ENCODE data around the gene LEKR1.

The LEKR1 gene

DNA sequence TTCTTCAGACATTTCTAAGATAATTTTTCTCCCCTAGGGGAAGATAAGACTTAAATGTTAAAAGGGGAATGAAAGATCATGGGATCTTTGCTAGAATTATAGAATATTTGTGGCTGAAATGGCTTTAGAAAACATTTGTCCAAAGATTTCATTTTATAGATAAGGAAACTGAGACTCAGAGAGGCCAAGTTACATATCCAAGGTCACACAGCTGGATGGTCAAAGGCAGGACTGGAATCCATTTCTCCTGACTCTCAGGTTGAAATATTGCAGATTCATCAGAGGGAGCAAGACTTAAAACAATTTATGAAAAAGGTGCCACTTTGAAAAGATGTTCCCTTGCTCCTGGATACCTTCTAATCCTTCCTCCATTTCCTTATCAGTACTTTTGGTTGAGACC lies 19.5 kb upstream of the LEKR1 start:
- TF ChIP-seq, protein P1, sequence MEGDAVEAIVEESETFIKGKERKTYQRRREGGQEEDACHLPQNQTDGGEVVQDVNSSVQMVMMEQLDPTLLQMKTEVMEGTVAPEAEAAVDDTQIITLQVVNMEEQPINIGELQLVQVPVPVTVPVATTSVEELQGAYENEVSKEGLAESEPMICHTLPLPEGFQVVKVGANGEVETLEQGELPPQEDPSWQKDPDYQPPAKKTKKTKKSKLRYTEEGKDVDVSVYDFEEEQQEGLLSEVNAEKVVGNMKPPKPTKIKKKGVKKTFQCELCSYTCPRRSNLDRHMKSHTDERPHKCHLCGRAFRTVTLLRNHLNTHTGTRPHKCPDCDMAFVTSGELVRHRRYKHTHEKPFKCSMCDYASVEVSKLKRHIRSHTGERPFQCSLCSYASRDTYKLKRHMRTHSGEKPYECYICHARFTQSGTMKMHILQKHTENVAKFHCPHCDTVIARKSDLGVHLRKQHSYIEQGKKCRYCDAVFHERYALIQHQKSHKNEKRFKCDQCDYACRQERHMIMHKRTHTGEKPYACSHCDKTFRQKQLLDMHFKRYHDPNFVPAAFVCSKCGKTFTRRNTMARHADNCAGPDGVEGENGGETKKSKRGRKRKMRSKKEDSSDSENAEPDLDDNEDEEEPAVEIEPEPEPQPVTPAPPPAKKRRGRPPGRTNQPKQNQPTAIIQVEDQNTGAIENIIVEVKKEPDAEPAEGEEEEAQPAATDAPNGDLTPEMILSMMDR (conservative IDR thresholded peaks at IDR 0.05; ENCODE audit: low read depth, low read length) = no peak
- H3K4me3 ChIP-seq (ENCODE audit: low read length) = no peak overlapping the region
- no peak for DNase-seq (ENCODE audit: low read depth)

DNA sequence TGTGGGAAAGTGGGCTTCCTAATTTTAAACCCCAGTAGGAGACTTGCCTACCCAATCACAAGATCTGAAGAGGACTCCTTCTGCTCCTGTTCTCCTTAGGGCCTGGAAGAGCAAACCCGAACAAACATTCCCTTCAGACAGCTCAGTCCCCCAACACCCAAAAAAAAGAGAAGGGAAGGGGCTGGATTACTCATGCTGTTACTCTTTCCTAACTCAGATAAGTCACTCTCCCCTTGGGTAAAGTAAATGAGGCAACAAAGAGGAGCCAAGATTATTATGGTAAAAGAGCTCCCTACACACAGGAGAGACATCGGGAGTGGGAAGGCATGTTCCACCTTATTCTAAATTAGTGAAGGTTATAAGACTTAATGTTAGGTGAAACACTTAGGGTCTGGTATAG lies 18.1 kb upstream of the LEKR1 start:
- TF ChIP-seq, protein P1 (conservative IDR thresholded peaks at IDR 0.05; ENCODE audit: low read depth, low read length) = no peak
- no peak overlapping the region for H3K4me3 ChIP-seq (ENCODE audit: low read length)
- no peak for DNase-seq (ENCODE audit: low read depth)

DNA sequence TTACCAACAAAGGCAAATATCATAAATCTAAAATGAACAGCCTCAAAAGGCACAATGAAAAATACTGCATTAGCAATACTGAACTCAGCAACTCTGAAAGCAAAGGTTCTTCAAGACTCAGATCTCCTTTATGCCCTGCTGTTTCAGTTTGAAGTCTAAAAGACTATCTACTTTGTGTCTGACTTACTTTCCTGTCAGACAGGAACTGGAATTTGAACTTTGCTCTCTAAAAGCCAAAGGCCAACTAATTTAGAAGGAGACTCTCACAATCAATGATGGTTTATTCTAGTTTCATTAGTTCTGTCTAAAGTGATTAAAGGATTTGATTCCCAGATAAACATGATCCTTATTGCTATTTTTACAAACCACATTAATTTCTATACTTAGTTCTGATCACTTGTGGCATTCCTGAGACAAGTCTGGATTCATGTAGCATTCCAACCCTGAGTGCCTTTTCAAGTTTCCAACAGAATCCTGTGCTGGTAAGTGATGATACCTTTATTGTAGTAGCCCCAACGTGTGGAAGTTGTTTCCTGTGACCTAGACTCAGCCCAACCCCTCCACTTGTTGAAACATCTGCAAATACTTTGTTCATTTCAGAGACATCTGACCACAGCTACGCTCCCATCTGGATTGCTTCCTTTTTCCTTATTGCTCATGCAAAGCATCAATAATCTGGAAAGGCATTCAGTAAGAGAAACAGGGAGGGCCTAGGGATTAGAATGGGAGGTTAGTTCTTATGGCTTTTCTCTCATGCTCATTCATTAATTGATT lies 14.9 kb upstream of the LEKR1 start:
- no peak for DNase-seq (ENCODE audit: low read depth)
- H3K4me3 ChIP-seq (ENCODE audit: low read length) = no peak overlapping the region
- TF ChIP-seq, protein P1 (conservative IDR thresholded peaks at IDR 0.05; ENCODE audit: low read depth, low read length) = no peak

DNA sequence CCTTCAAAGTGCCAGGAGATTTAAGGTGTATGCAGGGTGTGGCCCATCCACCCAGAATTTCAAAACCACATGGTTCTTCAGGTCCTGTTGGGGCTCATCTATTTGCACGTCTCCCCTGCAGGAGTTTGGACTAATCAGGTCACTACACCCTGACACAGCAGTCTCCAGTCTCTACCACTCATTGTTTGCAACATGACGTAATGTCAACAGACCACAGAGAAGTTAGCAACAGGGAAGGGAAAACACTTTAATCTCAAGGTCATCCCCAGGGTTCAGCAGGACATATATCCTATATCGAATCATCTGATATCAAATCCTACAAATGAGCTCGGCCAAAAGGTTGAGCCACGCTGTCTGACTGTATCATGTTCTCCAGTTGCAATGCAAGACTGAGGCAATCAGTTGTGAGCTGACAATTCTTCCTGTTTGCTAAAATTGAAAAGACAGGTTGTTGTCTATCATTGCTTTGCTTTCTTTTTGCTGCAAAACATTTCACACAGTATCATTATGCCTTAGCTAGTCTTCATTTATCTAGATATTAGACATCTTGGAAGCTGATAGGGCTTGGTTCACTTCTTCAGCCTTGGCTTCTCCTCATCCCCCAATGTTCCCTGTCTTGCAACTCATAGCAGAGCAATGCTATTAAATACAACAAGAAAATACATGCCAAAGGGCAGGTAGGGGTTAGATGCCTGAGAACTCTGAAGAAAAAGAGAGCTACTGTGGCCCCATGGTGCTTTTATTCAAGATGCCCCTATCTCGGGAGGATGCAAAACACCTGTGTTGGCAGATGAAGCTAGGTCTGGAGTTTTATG lies 13.4 kb upstream of the LEKR1 start:
- peak; percentile 65 for DNase-seq (ENCODE audit: low read depth)
- H3K4me3 ChIP-seq (ENCODE audit: low read length) = no peak overlapping the region
- TF ChIP-seq, protein P1 (conservative IDR thresholded peaks at IDR 0.05; ENCODE audit: low read depth, low read length) = no peak

DNA sequence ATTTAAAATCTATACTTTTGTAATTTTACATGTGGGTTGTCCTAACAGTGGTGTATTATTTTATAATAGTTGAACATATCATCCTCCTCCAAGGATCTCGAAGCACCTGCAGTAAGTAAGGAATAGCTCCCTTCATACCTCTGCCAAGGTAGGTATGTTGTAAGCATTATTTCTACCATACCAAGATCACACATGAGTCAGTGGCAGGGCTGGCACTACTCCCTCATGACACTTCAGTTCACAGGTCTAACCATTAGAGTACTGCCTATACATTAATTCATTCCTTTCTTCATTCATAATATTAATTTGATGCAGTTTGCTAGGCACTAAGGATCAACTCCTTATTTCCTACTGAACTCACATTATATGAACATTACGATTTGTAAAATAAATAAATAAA lies 11.9 kb upstream of the LEKR1 start:
- no peak for DNase-seq (ENCODE audit: low read depth)
- TF ChIP-seq, protein P1 (conservative IDR thresholded peaks at IDR 0.05; ENCODE audit: low read depth, low read length) = no peak
- no peak overlapping the region for H3K4me3 ChIP-seq (ENCODE audit: low read length)

DNA sequence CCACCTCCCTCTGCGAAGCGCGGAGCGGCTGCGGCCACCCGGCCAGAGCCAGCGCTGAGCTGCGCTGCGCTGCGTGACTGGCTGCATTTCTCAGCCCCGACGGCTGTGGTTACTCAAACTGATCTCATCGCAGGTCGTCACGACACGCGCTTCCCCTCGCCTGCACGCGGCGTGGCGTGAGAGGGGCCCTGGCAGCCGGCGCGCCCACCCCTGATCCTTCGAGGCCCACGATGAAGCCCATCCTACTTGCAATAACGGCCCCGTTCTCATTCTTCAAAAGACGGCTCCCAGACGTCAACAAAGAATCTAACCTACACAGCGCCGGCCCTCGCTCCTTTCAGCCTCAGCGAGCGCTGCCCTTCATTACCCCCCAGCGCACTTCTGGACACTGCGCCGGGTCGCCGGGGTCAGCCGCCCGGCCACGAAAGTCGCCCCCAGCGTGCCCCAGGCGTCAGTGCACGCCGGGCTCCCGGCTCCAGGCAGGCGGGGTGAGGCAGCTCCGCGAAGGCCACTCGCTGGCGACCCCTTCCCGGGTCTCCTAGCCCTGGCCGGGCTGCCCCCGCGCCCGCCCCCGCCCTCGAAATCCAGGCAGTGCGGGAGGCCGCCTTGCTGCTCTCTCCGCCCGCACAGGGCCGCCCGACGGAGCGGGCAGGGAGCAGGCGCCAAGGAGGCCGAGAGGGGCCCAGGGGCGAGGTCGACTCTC lies 9.9 kb upstream of the LEKR1 start:
- TF ChIP-seq, protein P1 (conservative IDR thresholded peaks at IDR 0.05; ENCODE audit: low read depth, low read length) = no peak
- DNase-seq (ENCODE audit: low read depth) = no peak
- peak overlapping the region; percentile 54 for H3K4me3 ChIP-seq (ENCODE audit: low read length)
